GM23338 (cell line): ENCODE measurements around the gene MKI67. TPM values are rescaled to one million over a fixed set of nuclear protein-coding genes. Genes with fewer than 3 reads are reported as not detected.

Experiments used
- CTCF ChIP-seq, 2 experiments: fragments of 200-600 bp in 1 of 2; sonication (generic) in 1 of 2; conservative IDR thresholded peaks; 2 replicates each; pipeline versions ENCODE4 v1.5.1 to v1.6.1; 2016 to 2017; ENCODE audit warnings: antibody characterized with exemption in 2 of 2, low read depth in 2 of 2, mild to moderate bottlenecking in 2 of 2, moderate library complexity in 1 of 2
- ETS1 ChIP-seq: IDR thresholded peaks from 2 replicates; pipeline ENCODE4 v1.6.1; 2016; ENCODE audit warnings: antibody characterized with exemption
- EZH2 ChIP-seq: fragments of 200-600 bp; sonication (generic); IDR thresholded peaks from one replicate; pipeline ENCODE4 v1.8.0; 2017; ENCODE audit warnings: antibody characterized with exemption, mild to moderate bottlenecking, low read depth; ENCODE audit not compliant: unreplicated experiment
- EZH2phosphoT487 ChIP-seq: fragments of 200-600 bp; sonication (generic); IDR thresholded peaks from one replicate; pipeline ENCODE4 v1.8.1; 2018; ENCODE audit warnings: antibody characterized with exemption; ENCODE audit not compliant: unreplicated experiment
- NANOG ChIP-seq: IDR thresholded peaks from 2 replicates; pipeline ENCODE4 v1.6.1; 2016; ENCODE audit warnings: antibody characterized with exemption, borderline replicate concordance
- REST ChIP-seq: IDR thresholded peaks from one replicate; pipeline ENCODE4 v1.6.1; 2018; ENCODE audit warnings: antibody characterized with exemption; ENCODE audit not compliant: unreplicated experiment
- ZNF114 ChIP-seq: fragments of 250-450 bp; sonication (Bioruptor Pico); IDR thresholded peaks from 2 replicates; pipeline ENCODE4 v1.5.0; 2020; ENCODE audit warnings: mild to moderate bottlenecking, moderate library complexity
- ZNF462 ChIP-seq: fragments of 250-450 bp; sonication (Bioruptor Pico); IDR thresholded peaks from 2 replicates; pipeline ENCODE4 v1.5.0; 2020; ENCODE audit warnings: mild to moderate bottlenecking, moderate library complexity
- polyA plus RNA-seq: library from polyadenylated mRNA; unstranded; fragments of >200 nt; fragmentation: Nextera tagmentation; extraction: Ambion mirVana; gene quantifications from 2 replicates; pipeline ENCODE4 v1.2.1, GENCODE V29; 2016
- total RNA-seq: library from RNA; depleted of rRNA; stranded (reverse); fragments of >200 nt; shearing (Covaris generic); gene quantifications from 2 replicates; pipeline ENCODE4 v1.2.3, GENCODE V29; 2014

MKI67 gene
- total and polyA plus RNA-seq, 2 experiments from 2014 or later, result 58.0 to 103 TPM

- TF ChIP-seq ZNF462 (CRISPR knock-in tag), result no peak
- no peak for TF ChIP-seq ZNF114
- no peak for TF ChIP-seq EZH2phosphoT487
- TF ChIP-seq NANOG, result no peak
- no peak for TF ChIP-seq CTCF (conservative IDR thresholded peaks at IDR 0.05; ENCODE audit: low read depth in 2 of 2)
- no peak for TF ChIP-seq EZH2
- TF ChIP-seq ETS1, result no peak
- no peak for TF ChIP-seq REST
Measured at GRCh38 chr10:128086003-128086863, 40.0 kb downstream of the MKI67 start (continued).
